Esophagus muscularis mucosa (tissue), 4 donors: ENCODE measurements around the gene H6PD. TPM values are rescaled to one million over a fixed set of nuclear protein-coding genes. Genes with fewer than 3 reads are reported as not detected.

Source experiments
- DNase-seq: peaks from one replicate; pipeline ENCODE4 v3.0.0-alpha.2; 2017; ENCODE audit errors: extremely low spot score
- H3K27ac ChIP-seq, 4 donors: fragments of 200-600 bp; sonication (generic); replicated peaks in 1 of 4; 1 replicate in 3 of 4; 2 replicates in 1 of 4; pipeline ENCODE4 v1.5.1; 2016 to 2019; ENCODE audit warnings: mild to moderate bottlenecking in 1 of 4
- H3K27me3 ChIP-seq, 4 donors: fragments of 200-600 bp; sonication (generic); one replicate each; pipeline versions ENCODE4 v1.5.1 to v1.6.0; 2016 to 2019
- H3K36me3 ChIP-seq, 4 donors: fragments of 200-600 bp; sonication (generic); one replicate each; pipeline ENCODE4 v1.5.1; 2016 to 2019
- H3K4me1 ChIP-seq, 4 donors: fragments of 200-600 bp; sonication (generic); one replicate each; pipeline ENCODE4 v1.5.1; 2016 to 2019
- H3K4me3 ChIP-seq, 4 donors: fragments of 200-600 bp; sonication (generic); 1 replicate in 2 of 4; 2 replicates in 2 of 4; pipeline ENCODE4 v1.5.1; 2016 to 2019; ENCODE audit warnings: mild to moderate bottlenecking in 4 of 4, moderate library complexity in 1 of 4
- H3K9me3 ChIP-seq, 4 donors: fragments of 200-600 bp; sonication (generic); 1 replicate in 3 of 4; 2 replicates in 1 of 4; pipeline ENCODE4 v1.5.1; 2016 to 2019
- CTCF ChIP-seq, 3 experiments: fragments of 200-600 bp in 2 of 3; fragments of 450-650 bp in 1 of 3; sonication (generic) in 2 of 3; IDR thresholded peaks; one replicate each; pipeline ENCODE4 v1.5.1; 2017 to 2019; ENCODE audit warnings: antibody characterized with exemption in 3 of 3, mild to moderate bottlenecking in 2 of 3, moderate library complexity in 1 of 3
- EP300 ChIP-seq: sonication (generic); formaldehyde crosslinking; IDR thresholded peaks from one replicate; pipeline ENCODE4 v1.6.1; 2017; ENCODE audit warnings: antibody characterized with exemption
- POLR2A ChIP-seq: fragments of 450-650 bp; IDR thresholded peaks from one replicate; pipeline ENCODE4 v1.6.1; 2017; ENCODE audit warnings: antibody characterized with exemption, moderate library complexity, mild to moderate bottlenecking, low read depth
- POLR2AphosphoS5 ChIP-seq, 2 donors: sonication (generic); formaldehyde crosslinking; IDR thresholded peaks; one replicate each; pipeline ENCODE4 v1.6.1; 2017; ENCODE audit warnings: antibody characterized with exemption in 2 of 2
- WGBS: methylation state at CpG from one replicate; pipeline ENCODE4 v1.1.5; 2018; 5-methylcytosine and 5-hydroxymethylcytosine counted together
- intact Hi-C: fragments of 100-400 bp; cut with DNase I; formaldehyde crosslinking; loops from one replicate; pipeline ENCODE4 v1.15.1; 2023
- total RNA-seq, 4 donors: library from RNA; depleted of rRNA; stranded (reverse); fragments of >200 nt; gene quantifications; one replicate each; pipeline versions ENCODE4 v1.1.0 to v1.2.1, GENCODE V29; 2016

Gene H6PD
- total RNA-seq, 4 donors from 2014 or later, result 31.1 to 54.4 (median 38.4) TPM

- TF ChIP-seq CTCF (IDR thresholded peaks at IDR 0.05), result no peak
- TF ChIP-seq EP300, result no peak
- TF ChIP-seq POLR2A, result no peak
- TF ChIP-seq POLR2AphosphoS5 (IDR thresholded peaks at IDR 0.05), result no peak
- DNase-seq, result no peak
- H3K27ac ChIP-seq, result peak overlapping the region in 1 of 4 donors; percentile 87
- no peaks in the 10 kb centered on the region for H3K27me3 ChIP-seq
- H3K9me3 ChIP-seq, result no peaks in the 10 kb centered on the region
- peaks cover 13 to 100% (median 97%) of the 10 kb centered on the region in 4 donors for H3K4me1 ChIP-seq
- intact Hi-C loops, result no loop called here
- no peak overlapping the region for H3K4me3 ChIP-seq
- WGBS, result 97% methylated on average over 7 of the region's 7 CpGs
- H3K36me3 ChIP-seq, result no peaks in the 10 kb centered on the region
Observed at GRCh38 chr1:9309991-9310390, 75.4 kb downstream of the H6PD start.

- peaks cover 11 to 100% (median 97%) of the 10 kb centered on the region in 4 donors for H3K4me1 ChIP-seq
- no peak for DNase-seq
- intact Hi-C loops, result no loop called here
Observed at GRCh38 chr1:9311029-9311428, 76.5 kb downstream of the H6PD start.

GRCh38 chr1:9311479-9311878 lies 76.9 kb downstream of the H6PD start:
- intact Hi-C loops, result no loop called here
- no peaks in the 10 kb centered on the region for H3K27me3 ChIP-seq
- H3K4me3 ChIP-seq, result no peak overlapping the region
- peak overlapping the region; percentile 48 to 87 (median 76) for H3K27ac ChIP-seq
- WGBS, result 73% methylated on average over 9 of the region's 9 CpGs
- peaks cover 0 to 11% (median 4%) of the 10 kb centered on the region in 4 donors for H3K36me3 ChIP-seq
- no peak for DNase-seq
- TF ChIP-seq EP300 (no peak), POLR2AphosphoS5 (IDR thresholded peaks at IDR 0.05) (no peak), POLR2A (no peak), CTCF (IDR thresholded peaks at IDR 0.05) (no peak)
- H3K4me1 ChIP-seq, result peaks cover 11 to 100% (median 97%) of the 10 kb centered on the region in 4 donors
- H3K9me3 ChIP-seq, result no peaks in the 10 kb centered on the region

More at GRCh38 chr1:9311029-9311428, 76.5 kb downstream of the H6PD start:
- H3K27ac ChIP-seq, result peak overlapping the region; percentile 48 to 87 (median 76)
- peaks cover 0 to 7% (median 3%) of the 10 kb centered on the region in 4 donors for H3K36me3 ChIP-seq
- H3K27me3 ChIP-seq, result no peaks in the 10 kb centered on the region
- WGBS, result 73% methylated on average over 10 of the region's 10 CpGs
- H3K9me3 ChIP-seq, result no peaks in the 10 kb centered on the region
- TF ChIP-seq EP300, result no peak
- TF ChIP-seq POLR2A, result no peak
- no peak for TF ChIP-seq CTCF (IDR thresholded peaks at IDR 0.05)
- no peak for TF ChIP-seq POLR2AphosphoS5 (IDR thresholded peaks at IDR 0.05)
- H3K4me3 ChIP-seq, result no peak overlapping the region

- H3K36me3 ChIP-seq, result peaks cover 0 to 13% (median 4%) of the 10 kb centered on the region in 4 donors
- H3K4me1 ChIP-seq, result peaks cover 11 to 100% (median 98%) of the 10 kb centered on the region in 4 donors
- intact Hi-C loops, result no loop called here
- H3K27me3 ChIP-seq, result no peaks in the 10 kb centered on the region
- no peak for DNase-seq
- H3K9me3 ChIP-seq, result no peaks in the 10 kb centered on the region
- 83% methylated on average over 18 of the region's 18 CpGs for WGBS
- no peak overlapping the region for H3K4me3 ChIP-seq
- TF ChIP-seq POLR2A, result no peak
- no peak for TF ChIP-seq POLR2AphosphoS5 (IDR thresholded peaks at IDR 0.05)
- no peak for TF ChIP-seq EP300
- no peak for TF ChIP-seq CTCF (IDR thresholded peaks at IDR 0.05)
- H3K27ac ChIP-seq, result peak overlapping the region; percentile 65 to 87 (median 76)
Observed at GRCh38 chr1:9312168-9312720, 77.7 kb downstream of the H6PD start.
